ENCODE data around the gene GNAS. TPM values are rescaled to one million over a fixed set of nuclear protein-coding genes. Genes with fewer than 3 reads are reported as not detected.

GNAS gene
- total and polyA plus RNA-seq, 10 of the 15 experiments (the other 5 are each of a cell fraction or from before 2014, with no cell fraction given) = 209 to 950 (median 394) TPM

GRCh38 chr20:58890518-58891085, 38.1 kb downstream of the GNAS start:
- DNase-seq (ENCODE audit: low read depth, low spot score) = no peak
- peaks cover 55% of the 10 kb centered on the region for H3K79me2 ChIP-seq (ENCODE audit: control insufficient read depth, insufficient read depth, low read length)
- H3K9ac ChIP-seq (ENCODE audit: control insufficient read depth, insufficient read depth, low read length) = peak overlapping the region; percentile 78
- RAD21 ChIA-PET (ENCODE audit: unreplicated experiment) = interaction anchor here (0.9 kb wide), 1 partner anchor 115 kb away, joined by 3 read pairs; no protein-coding TSS in a partner anchor
- no peaks in the 10 kb centered on the region for H3K9me3 ChIP-seq (replicated peaks; ENCODE audit: control insufficient read depth, insufficient read depth, low read length)
- peak; percentile 50 for ATAC-seq
- intact Hi-C loops (cut with micrococcal nuclease; ENCODE audit: unreplicated experiment) = loop anchor here (2.0 kb wide), 1 partner anchor 114 kb away; no protein-coding TSS in a partner anchor
- H3K27me3 ChIP-seq (replicated peaks in 1 of 2; ENCODE audit: control insufficient read depth in 2 of 2, insufficient read depth in 2 of 2, low read length in 1 of 2) = no peaks in the 10 kb centered on the region
- CTCF ChIA-PET = no interaction called here
- POLR2A ChIA-PET = interaction anchor here (1.0 to 1.5 kb wide), 4 partner anchors 17 to 142 kb away, joined by 4 to 10 read pairs (median 5); partner anchors contain the start of genes ATP5F1E and NELFCD
- no TSS peak for BruUV-seq (replicated peaks)
- peaks cover 0 to under 1% of the 10 kb centered on the region in 2 experiments; a peak in 1 of 4 replicates for H3K36me3 ChIP-seq (ENCODE audit: control insufficient read depth in 2 of 2, insufficient read depth in 2 of 2, low read length in 1 of 2)
- H2AFZ ChIP-seq (ENCODE audit: control insufficient read depth, low read depth, low read length) = peak overlapping the region; percentile 62
- WGBS (ENCODE audit: insufficient coverage, insufficient replicate concordance, low lambda C conversion rate, missing lambda C conversion rate) = 2% methylated on average over 30 of the region's 64 CpGs
- H4K20me1 ChIP-seq (ENCODE audit: control insufficient read depth, insufficient read depth) = peaks cover 5% of the 10 kb centered on the region; the same call in 1 of the 2 replicates
- peak overlapping the region; percentile 87 for H3K27ac ChIP-seq (ENCODE audit: control insufficient read depth, insufficient read depth)
- H3K4me1 ChIP-seq (ENCODE audit: control insufficient read depth, insufficient read depth, low read length) = peaks cover 30% of the 10 kb centered on the region
- SMC1A ChIA-PET (ENCODE audit: uncharacterized antibody, unreplicated experiment) = no interaction called here
- peak overlapping the region; percentile 72 for H3K4me2 ChIP-seq (ENCODE audit: control insufficient read depth, insufficient read depth)
- peak overlapping the region; percentile 76 for H3K4me3 ChIP-seq
- FAIRE-seq = no peak
- in situ Hi-C loops (cut with MboI) = no loop called here
- TF ChIP-seq IKZF1 (conservative IDR thresholded peaks at IDR 0.05) (peak; percentile 76), ZNF592 (IDR thresholded peaks at IDR 0.05) (no peak), DPF2 (IDR thresholded peaks at IDR 0.05) (0 out of 2 replicates have a peak, but pooled peaks have one; percentile 49), MYC (IDR thresholded peaks at IDR 0.05; ENCODE audit: insufficient read depth, insufficient read length, insufficient replicate concordance, low read length, severe bottlenecking) (peak; percentile 42), ATF7 (IDR thresholded peaks at IDR 0.05; ENCODE audit: low read depth) (no peak), RUNX3 (IDR thresholded peaks at IDR 0.05; ENCODE audit: low read length) (peak; percentile 4; the same call in 1 of the 2 replicates), CHD1 (IDR thresholded peaks at IDR 0.05; ENCODE audit: low read depth, low read length) (peak; percentile 66; the same call in 1 of the 2 replicates), TARDBP (IDR thresholded peaks at IDR 0.05; ENCODE audit: borderline replicate concordance) (peak; percentile 58; the same call in 1 of the 2 replicates), BACH1 (IDR thresholded peaks at IDR 0.05; ENCODE audit: borderline replicate concordance) (peak; percentile 41; the same call in 1 of the 2 replicates), GATAD2B (conservative IDR thresholded peaks at IDR 0.05; ENCODE audit: low read depth) (peak; percentile 84), SRF (IDR thresholded peaks at IDR 0.05; ENCODE audit: low read depth in 2 of 2, low read length in 2 of 2) (no peak), ZNF687 (IDR thresholded peaks at IDR 0.05) (peak; percentile 82; the same call in 1 of the 2 replicates), SMARCA5 (IDR thresholded peaks at IDR 0.05) (0 out of 2 replicates have a peak, but pooled peaks have one; percentile 1), HSF1 (IDR thresholded peaks at IDR 0.05; ENCODE audit: low read depth, low read length) (no peak)
